GM23248 (cell line): ENCODE measurements around the gene CACNA1C. TPM values are rescaled to one million over a fixed set of nuclear protein-coding genes. Genes with fewer than 3 reads are reported as not detected.

Experiments
- DNase-seq: peaks from one replicate; pipeline ENCODE4 v3.0.0-alpha.2; 2015
- H2AFZ ChIP-seq: fragments of 200-600 bp; sonication (generic); 2 replicates; pipeline ENCODE4 v1.6.1; 2016; ENCODE audit warnings: antibody characterized with exemption
- H3F3A ChIP-seq: fragments of 200-600 bp; sonication (generic); 2 replicates; pipeline ENCODE4 v1.6.1; 2016; ENCODE audit warnings: mild to moderate bottlenecking, antibody characterized with exemption, mixed run types; ENCODE audit not compliant: insufficient read depth
- H3K27ac ChIP-seq: fragments of 200-600 bp; sonication (generic); 2 replicates; pipeline ENCODE4 v1.5.1; 2016; ENCODE audit warnings: mild to moderate bottlenecking
- H3K27me3 ChIP-seq: fragments of 200-600 bp; sonication (generic); replicated peaks from 2 replicates; pipeline ENCODE4 v1.6.1; 2016; ENCODE audit warnings: mild to moderate bottlenecking; ENCODE audit not compliant: insufficient read depth
- H3K36me3 ChIP-seq: fragments of 200-600 bp; sonication (generic); 2 replicates; pipeline ENCODE4 v1.6.1; 2016; ENCODE audit warnings: low read depth, mild to moderate bottlenecking
- H3K4me1 ChIP-seq: fragments of 200-600 bp; sonication (generic); 2 replicates; pipeline ENCODE4 v1.6.1; 2016; ENCODE audit warnings: mild to moderate bottlenecking; ENCODE audit not compliant: insufficient read depth
- H3K4me2 ChIP-seq: fragments of 200-600 bp; sonication (generic); one replicate; pipeline ENCODE4 v1.6.1; 2016; ENCODE audit warnings: mild to moderate bottlenecking; ENCODE audit not compliant: unreplicated experiment
- H3K4me3 ChIP-seq: fragments of 200-600 bp; sonication (generic); 2 replicates; pipeline ENCODE4 v1.5.1; 2016; ENCODE audit warnings: mild to moderate bottlenecking
- H3K79me2 ChIP-seq: fragments of 200-600 bp; sonication (generic); 2 replicates; pipeline ENCODE4 v1.6.1; 2016; ENCODE audit warnings: mild to moderate bottlenecking; ENCODE audit not compliant: insufficient read depth
- H3K9ac ChIP-seq: fragments of 200-600 bp; sonication (generic); 2 replicates; pipeline ENCODE4 v1.6.1; 2016; ENCODE audit warnings: mild to moderate bottlenecking
- H3K9me2 ChIP-seq: fragments of 200-600 bp; sonication (generic); 2 replicates; pipeline ENCODE4 v1.6.1; 2016; ENCODE audit warnings: mixed run types, mild to moderate bottlenecking, moderate library complexity; ENCODE audit not compliant: insufficient read depth
- H3K9me3 ChIP-seq: fragments of 200-600 bp; sonication (generic); one replicate; pipeline ENCODE4 v1.6.1; 2017; ENCODE audit warnings: low read depth
- H4K20me1 ChIP-seq: fragments of 200-600 bp; sonication (generic); 2 replicates; pipeline ENCODE4 v1.6.0; 2016; ENCODE audit not compliant: insufficient read depth
- EZH2 ChIP-seq: fragments of 200-600 bp; sonication (generic); IDR thresholded peaks from 2 replicates; pipeline ENCODE4 v1.6.1; 2018; ENCODE audit warnings: antibody characterized with exemption, mild to moderate bottlenecking; ENCODE audit not compliant: insufficient read depth, poor library complexity, severe bottlenecking
- EZH2phosphoT487 ChIP-seq: fragments of 200-600 bp; sonication (generic); IDR thresholded peaks from 2 replicates; pipeline ENCODE4 v1.6.1; 2018; ENCODE audit warnings: antibody characterized with exemption, moderate library complexity, mild to moderate bottlenecking, low read depth; ENCODE audit not compliant: insufficient read depth
- WGBS, 2 experiments: methylation state at CpG; one replicate each; pipeline ENCODE4 v1.1.6; 2015 to 2017; ENCODE audit warnings: low lambda C conversion rate in 2 of 2, low coverage in 1 of 2; ENCODE audit errors: missing lambda C conversion rate in 2 of 2; 5-methylcytosine and 5-hydroxymethylcytosine counted together
- in situ Hi-C: fragments of 300-500 bp; cut with MboI; formaldehyde crosslinking; loops from 2 replicates; pipeline ENCODE4 v1.15.0; 2020
- polyA plus RNA-seq: library from polyadenylated mRNA; unstranded; fragments of >200 nt; fragmentation: Nextera tagmentation; extraction: Ambion mirVana; gene quantifications from 2 replicates; pipeline ENCODE4 v1.2.1, GENCODE V29; 2016
- total RNA-seq: library from RNA; depleted of rRNA; stranded (reverse); fragments of >200 nt; shearing (Covaris generic); gene quantifications from 2 replicates; pipeline ENCODE4 v1.2.3, GENCODE V29; 2014

Gene CACNA1C
- total and polyA plus RNA-seq, 2 experiments from 2014 or later = 4.9 to 11.5 TPM

DNA sequence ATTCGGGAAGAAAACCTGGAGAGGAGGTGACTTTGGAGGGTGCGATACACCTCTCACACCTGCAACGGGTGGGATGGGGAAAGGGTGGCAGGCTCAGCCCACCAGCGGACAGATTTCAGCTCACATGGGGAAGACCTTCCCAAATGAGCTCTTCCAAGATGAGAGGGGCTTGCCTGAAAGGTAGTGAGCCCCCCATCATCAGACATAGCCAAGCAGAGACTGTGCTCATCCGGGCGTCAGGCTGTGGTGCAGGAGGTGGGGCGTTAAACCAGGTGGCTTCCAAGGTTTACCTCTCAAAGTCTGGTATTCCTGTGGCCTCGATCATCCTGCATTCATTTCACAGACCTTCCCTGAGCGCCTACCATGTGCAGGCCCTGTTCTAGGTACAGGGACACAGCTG lies 636.6 kb downstream of the CACNA1C start:
- in situ Hi-C loops = no loop called here
- H3K4me3 ChIP-seq = no peak overlapping the region
- no peaks in the 10 kb centered on the region for H3F3A ChIP-seq
- H2AFZ ChIP-seq = no peak overlapping the region
- no peaks in the 10 kb centered on the region for H3K79me2 ChIP-seq
- H3K9ac ChIP-seq = no peak overlapping the region
- no peak overlapping the region for H3K4me2 ChIP-seq
- 94 to 95% methylated on average over 9 of the region's 9 CpGs for WGBS, 2 experiments
- H3K27me3 ChIP-seq = no peaks in the 10 kb centered on the region
- H3K36me3 ChIP-seq = peaks cover 4% of the 10 kb centered on the region; the same call in 1 of the 2 replicates
- no peak for DNase-seq
- H3K9me3 ChIP-seq = no peaks in the 10 kb centered on the region
- no peak overlapping the region for H3K27ac ChIP-seq
- no peaks in the 10 kb centered on the region for H3K9me2 ChIP-seq
- H4K20me1 ChIP-seq = no peaks in the 10 kb centered on the region
- H3K4me1 ChIP-seq = no peaks in the 10 kb centered on the region
- TF ChIP-seq EZH2 (no peak), EZH2phosphoT487 (no peak)

DNA sequence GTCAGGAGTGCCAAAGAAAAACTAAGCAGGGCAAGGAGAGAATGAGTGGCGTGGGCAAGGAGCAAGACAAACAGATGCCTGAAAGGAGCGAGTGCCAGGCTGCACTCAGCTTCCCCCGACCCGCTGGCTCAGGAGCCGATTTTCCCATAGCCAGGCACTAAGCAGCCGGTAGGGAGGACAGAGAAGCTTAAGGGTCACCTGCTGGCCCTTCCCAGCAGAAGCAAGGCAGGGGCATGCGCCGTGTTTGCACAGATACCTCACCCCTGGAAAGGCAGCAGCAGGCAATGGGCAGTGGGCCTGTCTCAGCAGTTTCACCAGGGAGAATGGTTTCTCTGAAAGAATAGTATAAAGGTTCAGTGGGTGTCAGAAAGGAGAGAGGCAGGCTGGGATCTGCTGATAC lies 637.1 kb downstream of the CACNA1C start:
- Histone ChIP-seq H3K36me3 (peaks cover 4% of the 10 kb centered on the region; the same call in 1 of the 2 replicates), H3K4me2 (no peak overlapping the region), H4K20me1 (no peaks in the 10 kb centered on the region), H3K9me3 (no peaks in the 10 kb centered on the region), H3K27ac (no peak overlapping the region), H2AFZ (no peak overlapping the region), H3K79me2 (no peaks in the 10 kb centered on the region), H3K27me3 (no peaks in the 10 kb centered on the region), H3K4me3 (no peak overlapping the region), H3K4me1 (no peaks in the 10 kb centered on the region), H3K9ac (no peak overlapping the region), H3F3A (no peaks in the 10 kb centered on the region), H3K9me2 (no peaks in the 10 kb centered on the region)
- in situ Hi-C loops = no loop called here
- WGBS, 2 experiments = 71 to 81% methylated on average over 7 to 8 of the region's 8 CpGs
- DNase-seq = no peak
- TF ChIP-seq EZH2phosphoT487 (no peak), EZH2 (no peak)

DNA sequence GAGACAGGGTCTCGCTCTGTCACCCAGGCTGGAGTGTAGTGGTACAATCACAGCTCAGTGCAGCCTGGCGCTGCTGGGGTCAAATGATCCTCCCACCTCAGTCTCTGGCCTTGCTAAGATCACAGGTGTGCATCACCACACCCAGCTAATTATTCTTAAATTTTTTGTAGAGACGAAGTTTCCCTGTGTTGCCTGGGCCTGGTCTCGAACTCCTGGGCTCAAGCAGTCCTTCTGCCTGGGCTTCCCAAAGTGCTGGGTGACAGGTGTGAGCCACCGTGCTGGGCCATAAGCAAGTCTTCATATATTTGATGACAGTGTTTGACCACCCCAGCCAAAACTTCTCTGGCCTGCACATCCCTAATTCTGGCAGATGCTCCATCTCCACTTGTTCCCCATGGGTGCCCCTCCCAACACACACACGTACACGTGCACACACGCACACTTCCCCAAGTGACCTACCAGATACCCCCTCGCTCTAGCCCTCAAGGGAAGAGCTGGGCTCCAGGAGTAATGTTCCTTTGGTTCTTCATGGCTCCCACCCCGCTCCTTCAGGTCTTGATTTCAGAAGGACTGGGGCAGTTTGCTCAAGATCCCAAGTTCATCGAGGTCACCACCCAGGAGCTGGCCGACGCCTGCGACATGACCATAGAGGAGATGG lies 637.7 kb downstream of the CACNA1C start:
- Histone ChIP-seq H3K36me3 (peaks cover 4% of the 10 kb centered on the region; the same call in 1 of the 2 replicates), H2AFZ (no peak overlapping the region), H4K20me1 (no peaks in the 10 kb centered on the region), H3K27me3 (no peaks in the 10 kb centered on the region), H3K27ac (no peak overlapping the region), H3K4me2 (no peak overlapping the region), H3K79me2 (no peaks in the 10 kb centered on the region), H3K9me2 (no peaks in the 10 kb centered on the region), H3K4me3 (no peak overlapping the region), H3K9me3 (no peaks in the 10 kb centered on the region), H3K9ac (no peak overlapping the region), H3K4me1 (no peaks in the 10 kb centered on the region), H3F3A (no peaks in the 10 kb centered on the region)
- DNase-seq = no peak
- TF ChIP-seq EZH2 = no peak
- no peak for TF ChIP-seq EZH2phosphoT487
- in situ Hi-C loops = no loop called here
- 92 to 93% methylated on average over 14 of the region's 14 CpGs for WGBS, 2 experiments

DNA sequence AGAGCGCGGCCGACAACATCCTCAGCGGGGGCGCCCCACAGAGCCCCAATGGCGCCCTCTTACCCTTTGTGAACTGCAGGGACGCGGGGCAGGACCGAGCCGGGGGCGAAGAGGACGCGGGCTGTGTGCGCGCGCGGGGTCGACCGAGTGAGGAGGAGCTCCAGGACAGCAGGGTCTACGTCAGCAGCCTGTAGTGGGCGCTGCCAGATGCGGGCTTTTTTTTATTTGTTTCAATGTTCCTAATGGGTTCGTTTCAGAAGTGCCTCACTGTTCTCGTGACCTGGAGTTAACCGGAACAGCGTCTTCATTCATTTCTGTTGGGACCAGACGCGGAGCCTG lies 638.2 kb downstream of the CACNA1C start:
- no peaks in the 10 kb centered on the region for H4K20me1 ChIP-seq
- H3K4me3 ChIP-seq = no peak overlapping the region
- H3K27ac ChIP-seq = no peak overlapping the region
- no peaks in the 10 kb centered on the region for H3F3A ChIP-seq
- no peaks in the 10 kb centered on the region for H3K9me2 ChIP-seq
- H3K36me3 ChIP-seq = peaks cover 4% of the 10 kb centered on the region; the same call in 1 of the 2 replicates
- no peaks in the 10 kb centered on the region for H3K27me3 ChIP-seq
- in situ Hi-C loops = no loop called here
- TF ChIP-seq EZH2phosphoT487 = no peak
- TF ChIP-seq EZH2 = no peak
- no peak for DNase-seq
- no peaks in the 10 kb centered on the region for H3K9me3 ChIP-seq
- H2AFZ ChIP-seq = no peak overlapping the region
- no peak overlapping the region for H3K4me2 ChIP-seq
- H3K79me2 ChIP-seq = no peaks in the 10 kb centered on the region
- WGBS, 2 experiments = 90 to 94% methylated on average over 27 to 28 of the region's 28 CpGs
- H3K9ac ChIP-seq = no peak overlapping the region
- H3K4me1 ChIP-seq = no peaks in the 10 kb centered on the region
